ENCODE data around the gene PTPRK. TPM values are rescaled to one million over a fixed set of nuclear protein-coding genes. Genes with fewer than 3 reads are reported as not detected.

The PTPRK gene
- polyA plus RNA-seq, 1 experiment = 37.8 TPM

DNA sequence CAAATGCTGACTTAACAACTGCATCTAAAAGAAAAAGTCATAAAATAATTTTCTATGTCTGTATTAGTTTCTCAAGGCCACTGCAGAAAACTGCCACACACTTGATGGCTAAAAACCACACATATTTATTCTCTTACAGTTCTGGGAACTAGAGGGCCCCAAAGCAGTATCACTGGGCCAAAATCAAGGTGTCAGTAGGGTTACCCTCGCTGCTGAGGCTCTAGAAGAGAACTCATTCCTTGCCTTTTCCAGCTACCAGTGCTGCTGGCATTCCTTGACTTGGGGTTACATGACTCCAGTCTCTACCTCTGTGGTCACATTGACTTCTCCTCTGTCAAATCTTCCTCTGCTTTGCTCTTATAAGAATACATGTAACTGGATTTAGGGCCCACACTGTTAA lies 494.9 kb downstream of the PTPRK start:
- Histone ChIP-seq H3K27ac (ENCODE audit: low read depth, low read length) (no peak overlapping the region), H3K27me3 (ENCODE audit: control insufficient read depth, insufficient read depth, low read length) (no peaks in the 10 kb centered on the region), H3K9me3 (ENCODE audit: control insufficient read depth, insufficient read depth, low read length) (no peaks in the 10 kb centered on the region), H3K4me3 (ENCODE audit: low read depth, low read length) (no peak overlapping the region)
- POLR2A ChIA-PET = no interaction called here
- CTCF ChIA-PET = interaction anchor here (0.6 kb wide), 1 partner anchor 741 kb away, joined by 3 read pairs; no protein-coding TSS in a partner anchor
- TF ChIP-seq, protein P1, sequence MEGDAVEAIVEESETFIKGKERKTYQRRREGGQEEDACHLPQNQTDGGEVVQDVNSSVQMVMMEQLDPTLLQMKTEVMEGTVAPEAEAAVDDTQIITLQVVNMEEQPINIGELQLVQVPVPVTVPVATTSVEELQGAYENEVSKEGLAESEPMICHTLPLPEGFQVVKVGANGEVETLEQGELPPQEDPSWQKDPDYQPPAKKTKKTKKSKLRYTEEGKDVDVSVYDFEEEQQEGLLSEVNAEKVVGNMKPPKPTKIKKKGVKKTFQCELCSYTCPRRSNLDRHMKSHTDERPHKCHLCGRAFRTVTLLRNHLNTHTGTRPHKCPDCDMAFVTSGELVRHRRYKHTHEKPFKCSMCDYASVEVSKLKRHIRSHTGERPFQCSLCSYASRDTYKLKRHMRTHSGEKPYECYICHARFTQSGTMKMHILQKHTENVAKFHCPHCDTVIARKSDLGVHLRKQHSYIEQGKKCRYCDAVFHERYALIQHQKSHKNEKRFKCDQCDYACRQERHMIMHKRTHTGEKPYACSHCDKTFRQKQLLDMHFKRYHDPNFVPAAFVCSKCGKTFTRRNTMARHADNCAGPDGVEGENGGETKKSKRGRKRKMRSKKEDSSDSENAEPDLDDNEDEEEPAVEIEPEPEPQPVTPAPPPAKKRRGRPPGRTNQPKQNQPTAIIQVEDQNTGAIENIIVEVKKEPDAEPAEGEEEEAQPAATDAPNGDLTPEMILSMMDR (IDR thresholded peaks at IDR 0.05; ENCODE audit: low read depth, low read length) = no peak
- DNase-seq (ENCODE audit: low read depth, low spot score) = no peak

DNA sequence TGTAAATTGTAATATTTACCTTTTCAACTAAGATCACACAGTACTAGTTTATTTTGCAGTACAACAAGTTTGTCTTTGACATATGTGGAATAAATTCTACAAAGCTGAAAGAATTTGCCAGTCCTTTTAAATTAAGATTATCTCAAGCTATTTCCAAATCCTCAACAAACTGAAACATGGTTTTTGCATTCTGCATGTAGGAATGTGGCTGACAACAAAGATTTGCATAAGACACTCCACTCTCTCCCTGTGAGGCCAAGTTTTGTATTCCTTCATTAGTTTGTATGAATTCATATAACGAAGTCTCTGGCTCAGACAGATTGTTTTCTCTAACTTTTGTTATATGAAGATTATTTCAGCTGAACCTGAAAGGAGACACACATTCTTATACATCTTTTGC lies 495.4 kb downstream of the PTPRK start:
- DNase-seq (ENCODE audit: low read depth, low spot score) = no peak
- TF ChIP-seq, protein P1 (IDR thresholded peaks at IDR 0.05; ENCODE audit: low read depth, low read length) = no peak
- CTCF ChIA-PET = interaction anchor here (0.6 kb wide), 1 partner anchor 742 kb away, joined by 3 read pairs; no protein-coding TSS in a partner anchor
- no peaks in the 10 kb centered on the region for H3K27me3 ChIP-seq (ENCODE audit: control insufficient read depth, insufficient read depth, low read length)
- H3K4me3 ChIP-seq (ENCODE audit: low read depth, low read length) = no peak overlapping the region
- no peak overlapping the region for H3K27ac ChIP-seq (ENCODE audit: low read depth, low read length)
- H3K9me3 ChIP-seq (ENCODE audit: control insufficient read depth, insufficient read depth, low read length) = no peaks in the 10 kb centered on the region
- POLR2A ChIA-PET = no interaction called here

DNA sequence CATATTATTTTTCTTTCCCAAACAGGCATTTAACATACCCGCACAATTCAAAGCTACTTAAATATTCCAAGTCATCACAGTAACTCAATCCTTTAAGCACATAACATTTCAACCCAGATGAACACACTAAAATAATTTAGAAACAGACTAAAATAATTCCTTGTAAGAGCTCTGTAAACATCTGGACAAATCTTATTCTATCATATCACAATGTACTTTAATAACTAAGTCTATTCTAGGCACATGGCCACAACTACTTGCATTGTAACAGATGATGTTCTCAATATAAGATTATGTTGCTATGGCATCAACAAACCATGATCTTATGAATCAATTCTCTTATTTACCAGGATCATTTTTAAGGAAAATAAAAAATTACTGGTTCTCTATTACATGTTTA lies 496.4 kb downstream of the PTPRK start:
- CTCF ChIA-PET = no interaction called here

DNA sequence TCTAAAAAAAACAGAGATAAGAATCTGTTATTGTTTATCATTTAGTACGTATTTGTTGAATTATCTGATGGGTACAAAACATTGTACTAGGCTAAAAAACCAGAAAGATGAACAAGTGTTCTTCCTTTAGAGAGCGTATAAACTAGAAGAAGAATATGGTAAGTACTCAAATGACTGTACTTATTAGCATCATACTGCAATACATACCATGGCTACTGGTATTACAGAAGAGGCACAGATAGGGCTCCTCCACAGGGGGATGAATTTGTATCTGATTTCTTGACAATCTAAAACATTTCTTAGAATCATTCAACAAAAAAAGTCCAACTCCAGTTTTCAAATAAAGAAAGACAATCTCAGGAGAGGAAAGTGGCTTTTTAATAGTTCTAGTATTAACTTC lies 501.6 kb downstream of the PTPRK start:
- POLR2A ChIA-PET = no interaction called here

More for the DNA sequence above, 496.4 kb downstream of the PTPRK start:
- DNase-seq (ENCODE audit: low read depth, low spot score) = no peak
- Histone ChIP-seq H3K9me3 (ENCODE audit: control insufficient read depth, insufficient read depth, low read length) (no peaks in the 10 kb centered on the region), H3K27me3 (ENCODE audit: control insufficient read depth, insufficient read depth, low read length) (no peaks in the 10 kb centered on the region), H3K27ac (ENCODE audit: low read depth, low read length) (no peak overlapping the region), H3K4me3 (ENCODE audit: low read depth, low read length) (no peak overlapping the region)
- POLR2A ChIA-PET = no interaction called here
- TF ChIP-seq, protein P1 (IDR thresholded peaks at IDR 0.05; ENCODE audit: low read depth, low read length) = no peak

DNA sequence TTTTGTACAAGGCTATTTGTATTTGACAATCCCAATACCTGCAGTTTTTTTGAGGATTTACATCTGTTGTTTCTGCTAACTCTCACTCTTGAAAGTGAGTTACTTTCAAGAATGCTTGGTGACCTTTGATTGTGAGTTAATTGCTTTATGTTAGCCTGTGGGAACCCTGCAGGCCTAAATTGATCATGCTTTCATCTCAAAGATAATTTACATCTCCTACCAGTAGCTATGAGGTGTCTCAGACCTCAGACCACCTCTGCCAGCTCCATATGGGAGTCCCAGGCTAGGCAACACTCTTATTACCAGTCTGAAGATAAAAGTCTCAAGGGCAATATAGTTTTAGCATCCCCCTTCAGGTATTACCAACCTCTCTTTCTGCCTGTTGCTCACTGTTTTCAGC lies 503.1 kb downstream of the PTPRK start:
- ChIA-PET CTCF (no interaction called here), POLR2A (no interaction called here)
- no peak for DNase-seq (ENCODE audit: low read depth, low spot score)
- TF ChIP-seq, protein P1 (IDR thresholded peaks at IDR 0.05; ENCODE audit: low read depth, low read length) = no peak
- no peak overlapping the region for H3K27ac ChIP-seq (ENCODE audit: low read depth, low read length)
- H3K4me3 ChIP-seq (ENCODE audit: low read depth, low read length) = no peak overlapping the region
- no peaks in the 10 kb centered on the region for H3K9me3 ChIP-seq (ENCODE audit: control insufficient read depth, insufficient read depth, low read length)
- H3K27me3 ChIP-seq (ENCODE audit: control insufficient read depth, insufficient read depth, low read length) = no peaks in the 10 kb centered on the region

More for the DNA sequence above, 501.6 kb downstream of the PTPRK start:
- no peak for DNase-seq (ENCODE audit: low read depth, low spot score)
- H3K9me3 ChIP-seq (ENCODE audit: control insufficient read depth, insufficient read depth, low read length) = no peaks in the 10 kb centered on the region
- CTCF ChIA-PET = interaction anchor here (0.7 kb wide), 1 partner anchor 32 kb away, joined by 3 read pairs; no protein-coding TSS in a partner anchor
- no peak overlapping the region for H3K4me3 ChIP-seq (ENCODE audit: low read depth, low read length)
- no peak overlapping the region for H3K27ac ChIP-seq (ENCODE audit: low read depth, low read length)
- H3K27me3 ChIP-seq (ENCODE audit: control insufficient read depth, insufficient read depth, low read length) = no peaks in the 10 kb centered on the region
- TF ChIP-seq, protein P1 (IDR thresholded peaks at IDR 0.05; ENCODE audit: low read depth, low read length) = no peak
